Measurements from ENCODE around the gene CECR2. TPM values are rescaled to one million over a fixed set of nuclear protein-coding genes. Genes with fewer than 3 reads are reported as not detected.
A peak's percentile ranks its signal among the peaks of the same experiment; 100 is the strongest.

CECR2 gene
- 145 and 154 TPM in 2 replicates for total RNA-seq (2021)
- long read RNA-seq, partial matches to known transcripts = 3 of 12 reads
- long read RNA-seq, other reads (novel, unspliced or antisense) = 9 of 12 reads

GRCh38 chr22:17369439-17370025, at the start of gene CECR2:
Gene CECR2, plus strand, starts transcription at chr22:17369460. Its CDS starts 324 bp downstream, at chr22:17369784.
- Histone ChIP-seq H3K23ac (ENCODE audit: insufficient read length, low read depth, low read length) (no peak within 1 kb of the TSS), H2BK120ac (ENCODE audit: low read depth, low read length, poor library complexity, severe bottlenecking) (peak within 1 kb of the TSS; percentile 86), H3K27ac (ENCODE audit: insufficient read length, low read depth, low read length) (peak within 1 kb of the TSS; percentile 96), H4K91ac (ENCODE audit: insufficient read length, low read depth, low read length) (peak within 1 kb of the TSS; percentile 9), H2AK5ac (ENCODE audit: insufficient read length, low read length) (no peak within 1 kb of the TSS), H3K79me1 (ENCODE audit: insufficient read depth, low read depth, low read length, poor library complexity, severe bottlenecking) (peaks cover under 1% of the 10 kb centered on the region), H3K4ac (ENCODE audit: low read depth, low read length) (no peak within 1 kb of the TSS; the same call in 1 of the 2 replicates), H3K56ac (ENCODE audit: insufficient read length, low read depth, low read length) (peak within 1 kb of the TSS; percentile 93), H3K18ac (ENCODE audit: insufficient read length, low read depth, low read length) (peak within 1 kb of the TSS; percentile 98), H3K9me3 (ENCODE audit: control insufficient read depth, low read depth, low read length) (no peaks in the 10 kb centered on the region), H4K20me1 (ENCODE audit: control insufficient read depth, insufficient read depth, insufficient read length) (no peaks in the 10 kb centered on the region), H3K14ac (ENCODE audit: insufficient read depth, low read length) (peak within 1 kb of the TSS; percentile 91), H2BK15ac (ENCODE audit: low read depth, low read length) (no peak within 1 kb of the TSS), H2BK5ac (ENCODE audit: insufficient read length, low read length) (peak within 1 kb of the TSS; percentile 97), H2BK20ac (ENCODE audit: low read depth, low read length, poor library complexity, severe bottlenecking) (no peak within 1 kb of the TSS), H3K27me3 (ENCODE audit: insufficient read depth, low read length) (no peaks in the 10 kb centered on the region), H3T11ph (ENCODE audit: low read length) (peak within 1 kb of the TSS; percentile 64), H2AFZ (ENCODE audit: low read length) (no peak within 1 kb of the TSS), H3K4me2 (ENCODE audit: insufficient read depth, insufficient read length, low read length) (peak within 1 kb of the TSS; percentile 98), H3K4me1 (ENCODE audit: insufficient read depth, low read length) (peaks cover 5% of the 10 kb centered on the region; the same call in 1 of the 2 replicates), H3K79me2 (ENCODE audit: insufficient read depth, low read length) (peaks cover 39% of the 10 kb centered on the region), H4K8ac (replicated peaks; ENCODE audit: insufficient read length, low read depth, low read length) (peak within 1 kb of the TSS; percentile 81), H3K23me2 (ENCODE audit: insufficient read length, low read depth, low read length, poor library complexity, severe bottlenecking) (peaks cover 22% of the 10 kb centered on the region), H4K5ac (ENCODE audit: insufficient read length, low read depth, low read length) (peak within 1 kb of the TSS; percentile 76), H3K9ac (ENCODE audit: extremely low read depth, insufficient read length, low read length) (peak within 1 kb of the TSS; percentile 96), H2BK12ac (ENCODE audit: insufficient read length, low read depth, low read length) (peak within 1 kb of the TSS; percentile 99)
- TF ChIP-seq CTCF (conservative IDR thresholded peaks at IDR 0.05) = no peak
- Mint-ChIP-seq H3K4me3 (peak within 1 kb of the TSS; percentile 84 to 93), H3K9me3 (no peaks in the 10 kb centered on the region; a peak in 1 of 5 replicates), H3K36me3 (ENCODE audit: insufficient read depth in 1 of 3, low read depth in 3 of 3) (peaks cover 0 to 5% (median 5%) of the 10 kb centered on the region in 3 experiments; a peak in 2 of 7 replicates), H3K4me1 (peaks cover 39 to 52% of the 10 kb centered on the region in 2 experiments), H3K27ac (peak within 1 kb of the TSS; percentile 93 to 99 (median 99)), H3K27me3 (ENCODE audit: low read depth) (no peaks in the 10 kb centered on the region)
- peak; percentile 56 for DNase-seq
- WGBS (ENCODE audit: extremely low coverage, insufficient read length, low lambda C conversion rate) = no CpG with 5 or more reads among the region's 92 CpGs
